ENCODE measurements around the gene STARD7.

STARD7 gene

DNA sequence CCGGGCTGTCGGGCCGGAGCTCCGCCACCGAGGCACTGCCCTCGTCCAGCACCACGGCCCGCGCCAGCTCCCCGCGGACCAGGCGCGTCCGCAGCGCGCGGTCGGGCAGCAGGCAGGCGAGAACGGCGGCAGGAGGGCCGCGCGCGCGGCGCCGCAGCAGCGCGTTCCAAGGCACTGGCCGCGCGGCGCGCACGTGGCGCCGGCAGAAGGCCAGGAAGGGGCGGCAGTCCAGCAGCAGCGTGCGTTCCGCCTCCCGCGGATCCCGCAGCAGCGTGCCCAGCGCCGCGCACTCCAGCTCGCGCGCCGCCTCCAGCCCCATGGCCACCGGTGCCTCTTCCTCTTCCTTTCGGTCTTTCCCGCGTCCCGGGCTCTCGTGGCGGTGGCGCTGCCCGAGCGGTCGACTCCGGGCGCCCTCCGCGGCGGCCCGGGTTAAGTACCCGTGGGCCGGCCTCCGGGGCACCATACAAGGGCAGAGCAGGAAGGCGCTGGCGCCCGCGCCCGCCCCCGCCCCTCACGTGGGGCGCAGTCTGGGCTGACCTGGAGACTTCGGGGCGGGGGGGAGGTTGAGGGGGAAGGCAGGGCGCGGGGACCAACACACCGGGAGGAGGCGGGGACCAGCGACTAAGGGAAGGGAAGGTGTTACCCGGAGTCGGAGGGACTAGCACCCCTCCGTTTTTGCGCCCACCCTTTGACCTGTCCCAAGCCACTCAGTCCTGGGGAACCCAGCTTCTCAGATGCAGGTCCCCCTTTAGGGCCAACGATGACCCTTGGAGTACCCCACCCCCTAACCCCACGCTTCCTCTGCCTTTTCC lies 63.4 kb downstream of the STARD7 start, which contains the start of gene DUSP2:
Gene DUSP2, minus strand, starts transcription at position 405 of the 812 bp plus-strand sequence. Its CDS starts 86 bp downstream, at position 319.
- Histone ChIP-seq H3K4me2 (ENCODE audit: low read depth, low read length, poor library complexity, severe bottlenecking) (peak within 1 kb of the TSS; percentile 85), H3K36me3 (ENCODE audit: insufficient read depth, low read length) (no peaks in the 10 kb centered on the region), H3K79me2 (ENCODE audit: insufficient read depth, low read length) (peaks cover 31% of the 10 kb centered on the region), H3K4me3 (ENCODE audit: low read length, poor library complexity, severe bottlenecking) (peak within 1 kb of the TSS; percentile 99), H3K9me3 (ENCODE audit: insufficient read depth, low read depth, low read length) (no peaks in the 10 kb centered on the region), H4K20me1 (ENCODE audit: insufficient read depth, low read length, poor library complexity, severe bottlenecking) (peaks cover 17% of the 10 kb centered on the region), H3K4me1 (ENCODE audit: insufficient read depth, low read length, poor library complexity, severe bottlenecking) (peaks cover 54% of the 10 kb centered on the region), H3K9ac (ENCODE audit: low read depth, low read length, poor library complexity, severe bottlenecking) (peak within 1 kb of the TSS; percentile 94), H3K27me3 (ENCODE audit: insufficient read depth, low read length, poor library complexity, severe bottlenecking) (no peaks in the 10 kb centered on the region), H2AFZ (ENCODE audit: low read length) (peak within 1 kb of the TSS; percentile 64; the same call in 1 of the 2 replicates), H3F3A (ENCODE audit: low read depth) (no peaks in the 10 kb centered on the region), H3K9me2 (replicated peaks; ENCODE audit: low read depth, low read length) (no peaks in the 10 kb centered on the region)
- TF ChIP-seq, protein P1, sequence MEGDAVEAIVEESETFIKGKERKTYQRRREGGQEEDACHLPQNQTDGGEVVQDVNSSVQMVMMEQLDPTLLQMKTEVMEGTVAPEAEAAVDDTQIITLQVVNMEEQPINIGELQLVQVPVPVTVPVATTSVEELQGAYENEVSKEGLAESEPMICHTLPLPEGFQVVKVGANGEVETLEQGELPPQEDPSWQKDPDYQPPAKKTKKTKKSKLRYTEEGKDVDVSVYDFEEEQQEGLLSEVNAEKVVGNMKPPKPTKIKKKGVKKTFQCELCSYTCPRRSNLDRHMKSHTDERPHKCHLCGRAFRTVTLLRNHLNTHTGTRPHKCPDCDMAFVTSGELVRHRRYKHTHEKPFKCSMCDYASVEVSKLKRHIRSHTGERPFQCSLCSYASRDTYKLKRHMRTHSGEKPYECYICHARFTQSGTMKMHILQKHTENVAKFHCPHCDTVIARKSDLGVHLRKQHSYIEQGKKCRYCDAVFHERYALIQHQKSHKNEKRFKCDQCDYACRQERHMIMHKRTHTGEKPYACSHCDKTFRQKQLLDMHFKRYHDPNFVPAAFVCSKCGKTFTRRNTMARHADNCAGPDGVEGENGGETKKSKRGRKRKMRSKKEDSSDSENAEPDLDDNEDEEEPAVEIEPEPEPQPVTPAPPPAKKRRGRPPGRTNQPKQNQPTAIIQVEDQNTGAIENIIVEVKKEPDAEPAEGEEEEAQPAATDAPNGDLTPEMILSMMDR (conservative IDR thresholded peaks at IDR 0.05; ENCODE audit: low read length), result no peak
- no peak for TF ChIP-seq EZH2phosphoT487 (IDR thresholded peaks at IDR 0.05; ENCODE audit: borderline replicate concordance)

DNA sequence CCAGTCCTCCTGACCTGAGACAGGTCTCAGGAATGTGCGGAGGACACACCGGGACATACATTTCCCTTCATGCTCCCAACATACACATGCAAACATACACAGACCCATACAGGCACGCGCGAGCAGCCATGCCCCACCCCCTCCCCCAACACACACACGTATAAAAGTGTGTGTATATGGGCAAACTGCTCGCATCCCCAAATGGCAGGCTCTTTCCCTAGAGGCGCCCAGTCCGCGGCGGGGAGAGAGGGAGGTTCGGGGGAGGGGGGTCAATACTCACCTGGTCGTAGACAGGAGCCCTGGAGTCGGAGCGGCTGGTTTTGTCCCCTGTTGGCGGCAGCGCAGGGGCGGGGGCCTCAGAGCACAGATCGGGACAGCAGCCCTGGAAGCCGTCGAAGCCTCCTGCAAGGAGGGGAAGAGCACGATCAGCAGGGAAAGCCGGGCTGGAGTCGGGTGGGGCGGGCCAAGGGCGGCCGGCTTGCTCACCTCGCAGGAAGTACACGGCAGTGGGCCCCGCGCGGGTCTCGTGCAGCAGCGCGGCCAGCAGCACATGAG lies 64.1 kb downstream of the STARD7 start:
- Histone ChIP-seq H2AFZ (ENCODE audit: low read length) (peak overlapping the region; percentile 64; the same call in 1 of the 2 replicates), H3K4me2 (ENCODE audit: low read depth, low read length, poor library complexity, severe bottlenecking) (peak overlapping the region; percentile 85), H3F3A (ENCODE audit: low read depth) (no peaks in the 10 kb centered on the region), H3K9me3 (ENCODE audit: insufficient read depth, low read depth, low read length) (no peaks in the 10 kb centered on the region), H3K9me2 (replicated peaks; ENCODE audit: low read depth, low read length) (no peaks in the 10 kb centered on the region), H3K4me1 (ENCODE audit: insufficient read depth, low read length, poor library complexity, severe bottlenecking) (peaks cover 54% of the 10 kb centered on the region), H4K20me1 (ENCODE audit: insufficient read depth, low read length, poor library complexity, severe bottlenecking) (peaks cover 17% of the 10 kb centered on the region), H3K27me3 (ENCODE audit: insufficient read depth, low read length, poor library complexity, severe bottlenecking) (no peaks in the 10 kb centered on the region), H3K4me3 (ENCODE audit: low read length, poor library complexity, severe bottlenecking) (peak overlapping the region; percentile 99), H3K79me2 (ENCODE audit: insufficient read depth, low read length) (peaks cover 31% of the 10 kb centered on the region), H3K36me3 (ENCODE audit: insufficient read depth, low read length) (no peaks in the 10 kb centered on the region), H3K9ac (ENCODE audit: low read depth, low read length, poor library complexity, severe bottlenecking) (peak overlapping the region; percentile 94)
- TF ChIP-seq EZH2phosphoT487 (IDR thresholded peaks at IDR 0.05; ENCODE audit: borderline replicate concordance), result no peak
- TF ChIP-seq, protein P1 (conservative IDR thresholded peaks at IDR 0.05; ENCODE audit: low read length), result no peak

DNA sequence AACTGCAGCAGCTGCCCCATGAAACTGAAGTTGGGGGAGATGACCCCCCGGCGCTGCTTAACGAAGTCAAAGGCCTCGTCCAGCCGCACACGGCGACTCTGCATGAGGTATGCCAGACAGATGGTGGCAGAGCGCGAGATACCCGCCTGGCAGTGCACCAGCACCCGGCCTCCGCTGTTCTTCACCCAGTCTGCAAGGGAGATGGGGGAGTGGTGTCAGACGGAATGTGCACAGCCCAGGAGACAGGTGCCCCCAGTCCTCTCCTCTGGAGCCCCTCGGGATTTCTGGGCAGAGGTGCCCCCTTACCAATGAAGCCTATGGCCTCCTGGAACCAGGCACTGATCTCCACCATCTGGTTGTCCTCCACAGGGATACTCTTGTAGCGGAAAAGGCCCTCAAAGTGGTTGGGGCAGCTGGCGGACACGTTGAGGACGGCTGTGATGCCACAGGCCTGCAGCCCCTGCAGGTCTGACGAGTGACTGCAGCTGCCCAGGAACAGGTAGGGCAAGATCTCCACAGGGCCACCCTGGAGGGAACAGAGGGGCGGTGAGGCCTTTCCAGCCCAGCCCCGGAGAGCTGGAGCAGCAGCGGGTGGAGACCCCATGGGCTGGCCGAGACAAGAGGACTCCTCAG lies 64.7 kb downstream of the STARD7 start:
- peak overlapping the region; percentile 85 for H3K4me2 ChIP-seq (ENCODE audit: low read depth, low read length, poor library complexity, severe bottlenecking)
- no peak overlapping the region for H2AFZ ChIP-seq (ENCODE audit: low read length)
- H3K9me2 ChIP-seq (replicated peaks; ENCODE audit: low read depth, low read length), result no peaks in the 10 kb centered on the region
- H3K9me3 ChIP-seq (ENCODE audit: insufficient read depth, low read depth, low read length), result no peaks in the 10 kb centered on the region
- H3F3A ChIP-seq (ENCODE audit: low read depth), result no peaks in the 10 kb centered on the region
- H4K20me1 ChIP-seq (ENCODE audit: insufficient read depth, low read length, poor library complexity, severe bottlenecking), result peaks cover 17% of the 10 kb centered on the region
- peak overlapping the region; percentile 99 for H3K4me3 ChIP-seq (ENCODE audit: low read length, poor library complexity, severe bottlenecking)
- TF ChIP-seq EZH2phosphoT487 (IDR thresholded peaks at IDR 0.05; ENCODE audit: borderline replicate concordance), result no peak
- H3K9ac ChIP-seq (ENCODE audit: low read depth, low read length, poor library complexity, severe bottlenecking), result peak overlapping the region; percentile 94
- peaks cover 31% of the 10 kb centered on the region for H3K79me2 ChIP-seq (ENCODE audit: insufficient read depth, low read length)
- peaks cover 51% of the 10 kb centered on the region for H3K4me1 ChIP-seq (ENCODE audit: insufficient read depth, low read length, poor library complexity, severe bottlenecking)
- H3K27me3 ChIP-seq (ENCODE audit: insufficient read depth, low read length, poor library complexity, severe bottlenecking), result no peaks in the 10 kb centered on the region
- H3K36me3 ChIP-seq (ENCODE audit: insufficient read depth, low read length), result no peaks in the 10 kb centered on the region

All from Loucy (cell line).